Measurements from ENCODE around the gene CDC42SE2.
"Not testable (repeated sequence)": the region's sequence is repeated elsewhere in the genome, so short reads cannot be mapped to it uniquely, and the experiment has no call there.

Gene CDC42SE2

DNA sequence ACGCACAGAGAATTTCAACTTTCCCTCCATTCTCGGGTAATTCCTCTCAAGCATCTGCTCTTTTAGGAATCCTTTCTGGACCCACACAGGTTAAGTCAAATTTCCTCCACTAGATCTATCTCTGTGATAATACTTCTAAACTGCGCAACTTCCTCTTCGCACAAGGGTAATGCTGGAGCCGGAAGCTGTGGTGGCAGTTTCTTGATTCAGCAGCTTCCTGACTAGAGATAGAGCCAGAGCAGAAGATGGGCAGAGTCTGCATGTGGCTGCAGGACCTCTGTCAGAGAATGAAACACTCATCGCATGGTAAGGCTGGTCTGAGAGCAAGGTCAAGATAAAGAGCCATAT is 11.1 kb upstream of the CDC42SE2 start:
- DNase-seq = no peak

- not testable (repeated sequence) for DNase-seq
These were observed 9.8 kb upstream of the CDC42SE2 start for GRCh38 chr5:131254025-131254424.

DNA sequence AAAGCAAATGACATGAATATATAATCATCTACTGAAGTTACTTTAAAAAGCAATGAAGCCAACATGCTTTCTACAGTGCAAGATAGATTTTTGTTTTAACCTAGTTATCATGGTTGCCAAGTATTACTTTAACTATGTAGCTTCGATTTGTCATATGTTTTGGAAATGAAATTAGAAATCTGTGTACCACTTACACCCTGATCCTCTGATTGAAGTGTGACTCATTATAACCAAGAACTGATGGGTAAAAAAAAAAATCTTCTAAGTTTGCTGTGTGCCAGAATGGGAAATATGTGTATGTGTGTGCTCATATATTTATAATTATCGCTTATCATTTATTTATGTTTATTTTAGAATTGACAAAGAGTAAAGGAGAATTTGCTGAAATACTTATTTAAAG is 9.1 kb upstream of the CDC42SE2 start:
- DNase-seq = no peak

DNA sequence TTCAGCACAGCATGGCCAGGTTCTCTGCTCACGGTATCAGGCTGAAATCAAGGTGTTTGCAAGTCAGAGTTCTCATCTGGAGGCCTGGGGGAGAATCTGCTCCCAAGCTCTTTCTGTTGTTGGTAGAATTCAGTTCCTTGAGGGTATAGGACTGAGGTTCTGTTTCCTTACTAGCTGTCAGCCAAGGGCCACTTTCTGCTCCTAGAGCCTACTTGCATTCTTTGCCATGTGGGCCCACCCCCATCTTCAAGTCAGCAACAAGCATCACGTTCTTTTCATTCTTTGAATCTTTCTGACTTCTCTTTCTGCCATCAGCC is 7.4 kb upstream of the CDC42SE2 start:
- DNase-seq = no peak

DNA sequence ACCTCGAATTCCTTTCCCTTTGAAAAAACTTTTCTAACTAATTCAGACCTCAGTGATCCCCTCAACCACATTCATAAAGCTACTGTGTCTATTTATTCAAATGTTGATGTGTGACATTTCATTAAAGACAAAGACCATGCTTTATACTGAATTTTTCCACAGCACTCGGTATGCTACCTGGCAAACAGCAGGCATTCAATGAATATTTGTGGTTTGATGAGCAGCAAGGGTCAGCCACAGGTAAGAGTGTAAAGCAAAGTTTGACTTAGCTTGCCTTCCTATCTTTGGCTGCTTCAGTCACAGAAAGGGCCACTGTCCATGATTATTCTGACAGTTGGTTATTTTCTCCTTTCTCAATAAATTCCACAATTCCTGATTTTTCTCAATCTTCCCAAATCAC is 5.1 kb upstream of the CDC42SE2 start:
- DNase-seq = no peak

DNA sequence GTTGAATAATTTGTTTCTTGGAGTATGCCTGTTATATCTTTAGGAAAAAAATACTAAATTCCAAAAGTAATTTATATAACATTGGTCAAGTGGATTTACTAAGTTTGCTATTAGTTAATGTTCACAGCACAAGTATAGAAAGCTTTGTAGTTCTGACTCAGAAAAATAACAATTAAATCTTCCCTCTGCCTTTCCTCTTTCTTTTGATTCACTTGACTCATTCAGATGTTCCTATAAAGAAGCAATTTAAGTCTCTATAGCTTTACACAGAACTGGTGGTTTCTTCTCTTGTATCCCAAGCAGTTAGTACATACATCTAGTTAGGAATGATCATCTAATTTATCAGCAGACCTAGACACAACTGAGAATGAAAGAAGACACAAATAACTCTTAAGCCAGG is 4.5 kb upstream of the CDC42SE2 start:
- DNase-seq = no peak

DNA sequence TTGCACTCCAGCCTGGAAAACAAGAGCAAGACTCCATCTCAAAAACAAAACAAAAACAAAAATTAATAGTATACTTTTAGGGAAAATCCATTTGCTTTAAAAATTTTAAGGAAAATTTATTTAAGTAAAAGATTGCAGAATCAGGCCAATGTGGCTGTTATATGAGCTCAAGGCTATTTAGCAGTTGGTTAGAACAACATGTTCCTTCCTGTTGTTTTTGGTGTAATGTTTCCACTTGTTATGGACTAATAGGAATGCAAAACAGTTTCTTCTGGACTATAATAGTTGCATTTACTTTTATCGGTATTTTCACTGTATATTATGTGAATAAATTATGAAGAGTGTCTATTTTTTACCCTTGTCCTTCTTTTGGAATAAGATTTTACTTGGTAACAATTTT is 3.0 kb upstream of the CDC42SE2 start:
- peak; percentile 29 for DNase-seq

- peak; percentile 15 for DNase-seq
These were observed 2.4 kb upstream of the CDC42SE2 start for GRCh38 chr5:131261483-131261882.

DNA sequence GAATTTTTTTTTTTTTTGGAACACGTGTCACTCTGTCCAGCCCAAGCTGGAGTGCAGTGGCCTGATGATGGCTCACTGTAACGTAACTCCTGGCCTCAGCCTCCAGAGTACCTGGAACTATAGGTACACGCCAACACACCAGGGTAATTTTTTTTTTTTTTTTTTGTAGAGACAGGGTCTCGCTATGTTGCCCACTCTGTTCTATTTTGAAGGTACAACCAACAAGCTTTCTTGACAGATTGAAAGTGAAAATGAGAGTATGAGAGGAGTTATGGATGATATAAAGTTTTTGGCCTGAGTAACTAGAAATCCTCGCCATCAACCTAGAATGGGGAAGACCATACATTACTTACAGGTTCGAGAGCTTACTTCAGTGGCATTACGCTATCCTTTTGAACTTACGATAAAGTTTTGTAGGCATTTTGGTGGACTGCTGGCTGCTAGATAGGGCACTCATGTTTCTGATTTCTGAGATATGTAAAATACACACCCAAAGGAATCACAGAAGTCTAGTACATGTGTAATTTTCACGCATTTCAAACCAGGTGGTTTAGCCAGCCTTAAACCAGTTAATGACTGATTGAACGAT is 806 bp upstream of the CDC42SE2 start:
- DNase-seq = peak; percentile 66

- DNase-seq = peak; percentile 84
These were observed 722 bp downstream of the CDC42SE2 start for GRCh38 chr5:131264451-131265099.

DNA sequence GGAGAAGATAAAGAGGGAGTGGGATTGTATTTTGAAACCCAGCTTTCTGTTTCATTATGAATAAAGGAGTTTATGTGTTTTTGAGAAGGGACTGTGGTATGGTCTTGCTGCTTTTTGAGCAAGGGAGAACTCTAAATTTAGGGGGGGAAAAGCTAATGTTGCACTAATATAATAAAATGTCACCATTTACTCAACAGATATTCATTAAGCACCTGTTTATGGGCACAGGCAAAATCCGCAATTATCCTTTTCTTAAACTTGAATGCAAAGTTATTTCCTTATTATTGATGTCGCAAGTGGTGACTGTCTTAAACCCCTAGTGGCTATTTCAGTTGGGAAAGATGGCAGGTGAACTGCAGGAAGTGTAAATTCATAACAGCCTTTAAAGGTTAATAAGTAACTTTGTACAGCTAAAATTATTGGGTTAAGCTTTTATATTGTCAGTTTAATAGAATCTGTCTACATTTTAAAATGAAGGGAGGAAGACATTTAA is 1.5 kb downstream of the CDC42SE2 start:
- DNase-seq = peak; percentile 61

- DNase-seq = no peak
These were observed 2.7 kb downstream of the CDC42SE2 start for GRCh38 chr5:131266370-131267060.

- DNase-seq = no peak
These were observed 5.0 kb downstream of the CDC42SE2 start for GRCh38 chr5:131268758-131269370.

DNA sequence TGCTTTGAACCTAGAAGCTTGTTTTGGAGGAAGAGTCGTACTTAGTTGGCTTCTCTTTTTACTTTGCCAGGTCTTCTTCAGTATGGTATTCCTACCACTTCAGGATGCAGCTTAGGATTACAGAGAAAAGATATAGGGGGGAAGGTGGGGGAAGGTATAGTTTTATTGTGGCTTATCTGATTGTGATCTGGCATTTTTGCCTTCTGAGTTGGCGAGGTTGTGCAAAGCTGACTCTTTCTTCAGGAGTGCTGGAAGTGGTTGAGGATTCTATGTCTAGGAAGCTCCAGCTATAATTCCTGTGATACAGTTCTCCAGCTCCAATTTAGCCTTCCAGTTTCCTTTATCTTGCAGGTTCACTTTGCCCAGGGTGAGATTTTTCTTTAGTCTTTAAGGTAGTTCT is 7.0 kb downstream of the CDC42SE2 start:
- no peak for DNase-seq

GRCh38 chr5:131271888-131272287 is 8.0 kb downstream of the CDC42SE2 start:
- DNase-seq = not testable (repeated sequence)

GRCh38 chr5:131272307-131272706 is 8.5 kb downstream of the CDC42SE2 start:
- DNase-seq = no peak

DNA sequence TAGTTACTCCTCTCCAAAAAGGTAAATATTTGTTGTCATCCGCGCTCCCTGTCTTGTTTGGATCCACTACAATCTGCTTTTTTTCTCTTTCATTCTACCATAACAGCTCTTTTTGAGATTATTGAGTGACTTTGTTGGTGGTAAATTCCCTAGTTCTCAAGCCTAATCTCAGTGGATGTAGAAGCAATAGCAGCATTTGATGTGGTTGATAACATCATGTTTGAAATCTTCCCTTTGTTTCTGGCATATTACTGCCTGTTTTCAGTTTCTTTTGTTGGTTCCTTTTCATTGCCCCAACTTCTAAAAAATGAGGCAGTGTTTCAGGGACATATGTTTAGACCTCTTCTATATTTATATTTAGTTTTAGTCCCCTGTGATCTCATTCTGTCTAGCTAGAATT is 8.9 kb downstream of the CDC42SE2 start:
- DNase-seq = no peak

DNA sequence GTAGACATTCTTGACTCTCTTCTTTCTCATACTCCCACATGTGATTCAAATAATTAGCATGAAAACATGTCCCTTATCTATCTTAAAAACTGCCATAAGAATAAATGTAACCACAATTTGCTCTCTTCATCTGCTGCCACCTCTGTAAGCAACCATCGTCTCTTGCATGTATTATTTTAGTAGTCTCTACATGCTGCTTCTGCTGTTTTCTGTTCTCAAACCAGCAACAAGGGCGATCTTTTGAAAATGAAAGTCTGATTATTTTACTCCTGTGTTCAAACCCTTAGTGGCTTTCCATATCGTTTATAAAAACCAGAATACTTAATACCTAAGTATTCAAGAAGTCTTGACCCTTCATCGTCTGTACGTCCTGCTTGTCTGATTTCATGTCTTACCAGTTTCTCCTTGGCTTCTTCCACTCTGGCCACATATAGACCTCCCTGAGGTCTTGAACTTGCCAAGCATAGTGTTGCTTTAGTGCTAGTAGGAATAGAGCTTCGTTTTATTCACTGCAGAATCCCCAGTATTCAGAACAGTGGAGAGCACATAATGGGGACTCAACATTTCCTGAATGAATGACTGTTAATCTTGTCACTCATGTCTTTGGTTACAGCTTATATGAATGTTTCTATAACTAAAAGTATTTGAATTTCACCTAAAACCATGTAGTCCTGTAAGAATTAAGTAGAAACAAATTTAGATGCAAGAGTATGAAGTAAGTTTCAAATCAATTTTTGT is 10.6 kb downstream of the CDC42SE2 start:
- no peak for DNase-seq

DNA sequence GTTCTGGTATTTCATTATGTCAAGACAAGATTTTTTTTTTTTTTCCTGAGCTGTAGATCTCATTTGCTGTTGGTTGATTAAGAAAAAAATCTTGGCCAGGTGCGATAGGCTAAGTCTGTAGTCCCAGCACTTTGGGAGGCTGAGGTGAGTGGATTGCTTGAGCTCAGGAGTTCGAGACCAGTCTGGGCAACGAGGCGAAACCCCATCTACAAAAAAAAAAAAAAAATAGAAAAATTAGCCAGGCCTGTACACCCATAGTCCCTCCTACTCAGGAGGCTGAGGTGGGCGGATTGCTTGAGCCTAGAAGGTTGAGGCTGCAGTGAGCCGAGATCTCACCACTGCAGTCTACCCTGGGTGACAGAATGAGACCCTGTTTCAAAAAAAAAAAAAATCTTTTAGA is 12.2 kb downstream of the CDC42SE2 start:
- no peak for DNase-seq

DNA sequence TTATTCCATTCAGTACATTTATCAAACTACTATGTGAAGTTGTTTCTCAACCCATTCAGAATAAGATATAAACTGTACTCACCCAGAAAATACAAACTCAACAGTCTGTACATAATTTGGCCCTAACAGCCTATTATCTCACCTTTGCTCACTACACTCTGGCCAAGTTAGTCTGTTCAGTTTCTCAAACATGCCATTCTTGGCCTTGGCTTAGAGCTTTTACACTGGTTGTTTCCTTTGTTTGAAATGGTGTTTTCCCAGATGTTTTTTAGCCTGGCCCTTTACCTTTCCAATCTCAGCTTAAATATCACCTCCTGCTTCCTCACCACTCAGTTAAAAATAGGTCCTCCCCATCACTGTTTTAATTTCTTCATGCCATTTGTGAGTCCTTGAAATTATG is 13.6 kb downstream of the CDC42SE2 start:
- no peak for DNase-seq

- no peak for DNase-seq
These were observed 14.3 kb downstream of the CDC42SE2 start for GRCh38 chr5:131277875-131278740.

GRCh38 chr5:131278741-131279124 is 14.9 kb downstream of the CDC42SE2 start:
- DNase-seq = not testable (repeated sequence)
